Measurements from ENCODE around the gene SIRT3.

- TF ChIP-seq CTCF (conservative IDR thresholded peaks at IDR 0.05; ENCODE audit: low read depth, low read length): no peak
- TF ChIP-seq MXI1 (IDR thresholded peaks at IDR 0.05; ENCODE audit: borderline replicate concordance, low read depth, low read length): no peak
- no peak for TF ChIP-seq FOS (IDR thresholded peaks at IDR 0.05; ENCODE audit: low read depth, low read length)
- no peak for TF ChIP-seq RAD21 (IDR thresholded peaks at IDR 0.05; ENCODE audit: low read length)
- TF ChIP-seq POLR2A (IDR thresholded peaks at IDR 0.05; ENCODE audit: low read depth, low read length): no peak
- no peak for TF ChIP-seq USF2 (IDR thresholded peaks at IDR 0.05; ENCODE audit: low read depth, low read length)
These were observed 49.7 kb upstream of the SIRT3 start for GRCh38 chr11:285894-286220.

All from IMR-90 (cell line).